K562 treated with DMSO at 1 percent for 24 hours (cell line): Measurements from ENCODE around the gene KCTD15. TPM values are rescaled to one million over a fixed set of nuclear protein-coding genes. Genes with fewer than 3 reads are reported as not detected.

Source experiments
- total RNA-seq: library from RNA; unstranded; fragments of 300-600 nt; gene quantifications from 2 replicates; pipeline ENCODE4 v1.2.3, GENCODE V29; 2022; ENCODE audit warnings: low read depth; ENCODE audit not compliant: insufficient read depth

Gene KCTD15, protein sequence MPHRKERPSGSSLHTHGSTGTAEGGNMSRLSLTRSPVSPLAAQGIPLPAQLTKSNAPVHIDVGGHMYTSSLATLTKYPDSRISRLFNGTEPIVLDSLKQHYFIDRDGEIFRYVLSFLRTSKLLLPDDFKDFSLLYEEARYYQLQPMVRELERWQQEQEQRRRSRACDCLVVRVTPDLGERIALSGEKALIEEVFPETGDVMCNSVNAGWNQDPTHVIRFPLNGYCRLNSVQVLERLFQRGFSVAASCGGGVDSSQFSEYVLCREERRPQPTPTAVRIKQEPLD
- total RNA-seq = 15.0 and 15.2 TPM in 2 replicates

DNA sequence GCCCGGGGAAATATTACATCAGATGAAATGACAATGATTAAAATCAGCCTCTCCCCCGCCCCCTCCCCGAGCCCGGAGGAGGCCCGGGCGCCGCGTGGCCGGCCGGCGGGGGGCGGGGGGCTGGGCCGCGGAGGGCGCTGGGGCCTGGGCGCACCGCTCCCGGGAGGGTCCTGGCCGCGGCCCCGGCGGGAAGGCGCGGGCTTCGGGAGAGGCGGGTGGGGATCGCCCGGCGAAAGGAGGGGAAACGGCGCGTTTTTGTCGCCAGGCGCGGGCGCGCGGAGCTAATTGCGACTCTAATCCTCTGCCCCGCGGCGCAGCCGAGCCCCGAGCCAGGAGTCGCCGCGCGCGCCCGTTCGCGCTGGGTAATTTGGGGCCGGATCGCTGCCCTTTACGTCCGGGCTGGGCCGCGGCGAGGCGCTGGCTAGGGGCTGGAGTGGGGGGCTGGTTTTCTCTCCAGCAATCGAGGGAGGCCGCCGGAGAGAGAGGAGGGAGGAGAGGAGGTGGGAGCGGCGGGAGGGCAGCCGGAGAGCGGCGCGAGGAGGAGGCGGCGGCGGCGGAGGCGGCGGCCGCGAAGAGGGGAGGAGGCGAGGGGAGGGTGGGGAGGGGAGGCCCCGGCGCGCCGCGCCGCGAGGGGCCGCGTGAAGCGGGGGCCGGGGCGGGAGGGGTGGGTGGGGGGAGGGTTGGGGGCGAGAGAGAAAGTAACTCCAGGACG, at the start of gene KCTD15:
Gene KCTD15 (plus strand): TSS at position 707 of the 712 bp plus-strand sequence. CDS start 3,585 bp downstream, outside the sequence.

Other genes starting within 250 kb of the KCTD15 start
- 1.6 TPM in 1 of 2 replicates, not detected in the other for gene CHST8, start 174.9 kb upstream of the KCTD15 start, total RNA-seq